Thyroid gland (tissue), 4 donors: ENCODE data around the gene HSPH1.

ENCODE experiments used
- CTCF ChIP-seq, 6 experiments: fragments of 200-600 bp in 3 of 6; fragments of 450-650 bp in 3 of 6; sonication (generic) in 3 of 6; IDR thresholded peaks; one replicate each; pipeline ENCODE4 v1.5.1; 2016 to 2019; ENCODE audit warnings: antibody characterized with exemption in 6 of 6, mild to moderate bottlenecking in 2 of 6, inconsistent platforms in 1 of 6, moderate library complexity in 1 of 6
- POLR2A ChIP-seq, 2 donors: fragments of 450-650 bp; IDR thresholded peaks; one replicate each; pipeline ENCODE4 v1.6.1; 2017; ENCODE audit warnings: antibody characterized with exemption in 2 of 2, mild to moderate bottlenecking in 2 of 2, moderate library complexity in 1 of 2

GRCh38 chr13:31191748-31192147, 30.0 kb upstream of the HSPH1 start:
- TF ChIP-seq POLR2A (IDR thresholded peaks at IDR 0.05) (no peak), CTCF (IDR thresholded peaks at IDR 0.05) (no peak)
